ENCODE data around the gene SCGN.

The SCGN gene

GRCh38 chr6:25692472-25692871, 40.5 kb downstream of the SCGN start:
- DNase-seq (ENCODE audit: insufficient read length, low spot score) (no peak), FAIRE-seq (no peak)
- no peak for TF ChIP-seq POU2F2 (IDR thresholded peaks at IDR 0.05; ENCODE audit: low read depth, low read length)
- no peak for TF ChIP-seq TAF1 (IDR thresholded peaks at IDR 0.05; ENCODE audit: low read depth, low read length)
- no peak for TF ChIP-seq PAX5 (IDR thresholded peaks at IDR 0.05; ENCODE audit: insufficient read depth, low read length, severe bottlenecking)
- no peak for TF ChIP-seq POLR2A (IDR thresholded peaks at IDR 0.05; ENCODE audit: low read depth, low read length)
- TF ChIP-seq SPI1 (IDR thresholded peaks at IDR 0.05; ENCODE audit: low read depth, low read length), result no peak
- no peak for TF ChIP-seq POLR2AphosphoS5 (IDR thresholded peaks at IDR 0.05; ENCODE audit: low read depth, low read length)

GRCh38 chr6:25694366-25694765, 42.4 kb downstream of the SCGN start:
- FAIRE-seq (no peak), DNase-seq (ENCODE audit: insufficient read length, low spot score) (no peak)

GRCh38 chr6:25695671-25696070, 43.7 kb downstream of the SCGN start:
- no peak for FAIRE-seq
- TF ChIP-seq POU2F2 (IDR thresholded peaks at IDR 0.05; ENCODE audit: low read depth, low read length), result no peak
- no peak for DNase-seq (ENCODE audit: insufficient read length, low spot score)

More at GRCh38 chr6:25694366-25694765, 42.4 kb downstream of the SCGN start:
- TF ChIP-seq POLR2A (IDR thresholded peaks at IDR 0.05; ENCODE audit: low read depth, low read length) (no peak), POU2F2 (IDR thresholded peaks at IDR 0.05; ENCODE audit: low read depth, low read length) (no peak), TAF1 (IDR thresholded peaks at IDR 0.05; ENCODE audit: low read depth, low read length) (no peak), PAX5 (IDR thresholded peaks at IDR 0.05; ENCODE audit: insufficient read depth, low read length, severe bottlenecking) (no peak), POLR2AphosphoS5 (IDR thresholded peaks at IDR 0.05; ENCODE audit: low read depth, low read length) (no peak), SPI1 (IDR thresholded peaks at IDR 0.05; ENCODE audit: low read depth, low read length) (no peak)

- TF ChIP-seq POLR2A (IDR thresholded peaks at IDR 0.05; ENCODE audit: low read depth, low read length) (no peak), POLR2AphosphoS5 (IDR thresholded peaks at IDR 0.05; ENCODE audit: low read depth, low read length) (no peak), POU2F2 (IDR thresholded peaks at IDR 0.05; ENCODE audit: low read depth, low read length) (no peak), TAF1 (IDR thresholded peaks at IDR 0.05; ENCODE audit: low read depth, low read length) (no peak), SPI1 (IDR thresholded peaks at IDR 0.05; ENCODE audit: low read depth, low read length) (no peak), PAX5 (IDR thresholded peaks at IDR 0.05; ENCODE audit: insufficient read depth, low read length, severe bottlenecking) (no peak)
- FAIRE-seq (no peak), DNase-seq (ENCODE audit: insufficient read length, low spot score) (no peak)
These were observed 45.7 kb downstream of the SCGN start for GRCh38 chr6:25697537-25698340.

GRCh38 chr6:25698631-25699030, 46.6 kb downstream of the SCGN start:
- TF ChIP-seq POU2F2 (IDR thresholded peaks at IDR 0.05; ENCODE audit: low read depth, low read length) (no peak), SPI1 (IDR thresholded peaks at IDR 0.05; ENCODE audit: low read depth, low read length) (no peak), TAF1 (IDR thresholded peaks at IDR 0.05; ENCODE audit: low read depth, low read length) (no peak), POLR2A (IDR thresholded peaks at IDR 0.05; ENCODE audit: low read depth, low read length) (no peak), PAX5 (IDR thresholded peaks at IDR 0.05; ENCODE audit: insufficient read depth, low read length, severe bottlenecking) (no peak), POLR2AphosphoS5 (IDR thresholded peaks at IDR 0.05; ENCODE audit: low read depth, low read length) (no peak)
- FAIRE-seq (no peak), DNase-seq (ENCODE audit: insufficient read length, low spot score) (no peak)

- DNase-seq (ENCODE audit: insufficient read length, low spot score), result no peak
- TF ChIP-seq SPI1 (IDR thresholded peaks at IDR 0.05; ENCODE audit: low read depth, low read length) (no peak), PAX5 (IDR thresholded peaks at IDR 0.05; ENCODE audit: insufficient read depth, low read length, severe bottlenecking) (no peak), POU2F2 (IDR thresholded peaks at IDR 0.05; ENCODE audit: low read depth, low read length) (no peak), POLR2AphosphoS5 (IDR thresholded peaks at IDR 0.05; ENCODE audit: low read depth, low read length) (no peak)
- FAIRE-seq, result no peak
These were observed 47.6 kb downstream of the SCGN start for GRCh38 chr6:25699649-25700048.

GRCh38 chr6:25700761-25701160, 48.7 kb downstream of the SCGN start:
- no peak for TF ChIP-seq SPI1 (IDR thresholded peaks at IDR 0.05; ENCODE audit: low read depth, low read length)
- TF ChIP-seq TAF1 (IDR thresholded peaks at IDR 0.05; ENCODE audit: low read depth, low read length), result no peak
- no peak for TF ChIP-seq POLR2AphosphoS5 (IDR thresholded peaks at IDR 0.05; ENCODE audit: low read depth, low read length)
- no peak for TF ChIP-seq POU2F2 (IDR thresholded peaks at IDR 0.05; ENCODE audit: low read depth, low read length)
- TF ChIP-seq POLR2A (IDR thresholded peaks at IDR 0.05; ENCODE audit: low read depth, low read length), result no peak
- no peak for TF ChIP-seq PAX5 (IDR thresholded peaks at IDR 0.05; ENCODE audit: insufficient read depth, low read length, severe bottlenecking)
- DNase-seq (ENCODE audit: insufficient read length, low spot score), result no peak
- no peak for FAIRE-seq

GRCh38 chr6:25701807-25702206, 49.8 kb downstream of the SCGN start:
- FAIRE-seq, result no peak
- DNase-seq (ENCODE audit: insufficient read length, low spot score), result no peak
- TF ChIP-seq POLR2AphosphoS5 (IDR thresholded peaks at IDR 0.05; ENCODE audit: low read depth, low read length) (no peak), PAX5 (IDR thresholded peaks at IDR 0.05; ENCODE audit: insufficient read depth, low read length, severe bottlenecking) (no peak), TAF1 (IDR thresholded peaks at IDR 0.05; ENCODE audit: low read depth, low read length) (no peak), POU2F2 (IDR thresholded peaks at IDR 0.05; ENCODE audit: low read depth, low read length) (no peak), SPI1 (IDR thresholded peaks at IDR 0.05; ENCODE audit: low read depth, low read length) (no peak), POLR2A (IDR thresholded peaks at IDR 0.05; ENCODE audit: low read depth, low read length) (no peak)

GRCh38 chr6:25703005-25703404, 51.0 kb downstream of the SCGN start:
- TF ChIP-seq TAF1 (IDR thresholded peaks at IDR 0.05; ENCODE audit: low read depth, low read length) (no peak), PAX5 (IDR thresholded peaks at IDR 0.05; ENCODE audit: insufficient read depth, low read length, severe bottlenecking) (no peak), SPI1 (IDR thresholded peaks at IDR 0.05; ENCODE audit: low read depth, low read length) (no peak)
- no peak for FAIRE-seq

GRCh38 chr6:25704001-25704400, 52.0 kb downstream of the SCGN start:
- no peak for TF ChIP-seq POLR2A (IDR thresholded peaks at IDR 0.05; ENCODE audit: low read depth, low read length)
- no peak for TF ChIP-seq POU2F2 (IDR thresholded peaks at IDR 0.05; ENCODE audit: low read depth, low read length)
- no peak for TF ChIP-seq POLR2AphosphoS5 (IDR thresholded peaks at IDR 0.05; ENCODE audit: low read depth, low read length)
- TF ChIP-seq SPI1 (IDR thresholded peaks at IDR 0.05; ENCODE audit: low read depth, low read length), result no peak
- no peak for TF ChIP-seq TAF1 (IDR thresholded peaks at IDR 0.05; ENCODE audit: low read depth, low read length)
- TF ChIP-seq PAX5 (IDR thresholded peaks at IDR 0.05; ENCODE audit: insufficient read depth, low read length, severe bottlenecking), result no peak
- FAIRE-seq, result no peak
- no peak for DNase-seq (ENCODE audit: insufficient read length, low spot score)

More at GRCh38 chr6:25703005-25703404, 51.0 kb downstream of the SCGN start:
- no peak for DNase-seq (ENCODE audit: insufficient read length, low spot score)

All from GM12891 (cell line).